ENCODE measurements around the gene ABHD1. TPM values are rescaled to one million over a fixed set of nuclear protein-coding genes. Genes with fewer than 3 reads are reported as not detected.

The ABHD1 gene
- total and polyA plus RNA-seq, 2 donors (not counting 1 experiment from before 2014, with no cell fraction given), result 0.08 to 0.17 TPM

DNA sequence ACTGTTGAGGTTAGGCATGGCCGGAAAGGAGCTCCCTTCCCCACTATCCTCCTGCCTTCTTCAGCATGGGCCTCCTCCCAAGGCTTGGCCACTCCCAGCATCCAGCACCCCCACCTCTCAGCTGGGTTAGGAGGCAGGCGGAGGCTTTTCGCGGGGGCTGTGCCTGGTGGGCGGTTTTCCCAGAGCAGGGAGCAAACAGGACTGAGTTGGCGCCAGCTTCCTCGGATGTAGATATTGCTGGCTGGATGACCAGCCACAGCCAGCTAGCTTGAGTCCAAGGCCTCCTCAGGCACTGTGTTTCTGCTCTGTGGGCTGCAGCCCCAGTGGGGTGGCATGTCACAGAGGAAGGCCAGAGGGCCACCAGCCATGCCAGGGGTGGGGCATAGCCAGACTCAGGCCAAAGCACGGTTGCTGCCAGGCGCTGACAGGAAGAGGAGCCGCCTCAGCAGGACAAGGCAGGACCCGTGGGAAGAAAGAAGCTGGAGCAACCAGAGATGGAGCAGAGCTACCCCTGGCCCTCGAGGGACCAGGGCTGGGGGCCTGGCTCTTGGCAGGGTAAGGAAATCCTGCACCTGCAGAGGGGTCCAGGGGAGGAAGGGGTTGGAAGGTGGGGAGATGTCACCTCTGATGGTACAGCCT is 25.3 kb downstream of the ABHD1 start, which contains the start of gene TCF23:
Gene TCF23, plus strand, starts transcription at position 204 of the 639 bp plus-strand sequence. Its CDS starts 130 bp downstream, at position 334.
- no peak for DNase-seq (ENCODE audit: low read depth in 2 of 2)
- Histone ChIP-seq H2AFZ (ENCODE audit: low read length) (no peak within 1 kb of the TSS), H3K79me2 (ENCODE audit: control insufficient read depth, insufficient read depth, low read length) (no peaks in the 10 kb centered on the region), H3K27me3 (ENCODE audit: control insufficient read depth, insufficient read depth, low read length) (peaks cover 26% of the 10 kb centered on the region), H3K9me3 (ENCODE audit: control insufficient read depth, insufficient read depth, low read depth, low read length) (no peaks in the 10 kb centered on the region), H4K20me1 (ENCODE audit: control insufficient read depth, extremely low read depth, insufficient read depth, low read length) (no peaks in the 10 kb centered on the region), H3K27ac (ENCODE audit: insufficient read depth, low read length) (no peak within 1 kb of the TSS), H3K4me2 (ENCODE audit: extremely low read depth, insufficient read depth, low read length) (no peak within 1 kb of the TSS), H3K36me3 (ENCODE audit: control insufficient read depth, insufficient read depth, low read length) (no peaks in the 10 kb centered on the region), H3K9ac (ENCODE audit: insufficient read depth, low read length) (no peak within 1 kb of the TSS), H3K4me1 (ENCODE audit: control insufficient read depth, extremely low read depth, insufficient read depth, low read length) (no peaks in the 10 kb centered on the region), H3K4me3 (replicated peaks in 1 of 4; ENCODE audit: control extremely low read depth in 1 of 4, insufficient read depth in 1 of 4, low read depth in 3 of 4, low read length in 4 of 4) (no peak within 1 kb of the TSS)
- TF ChIP-seq, protein P1, sequence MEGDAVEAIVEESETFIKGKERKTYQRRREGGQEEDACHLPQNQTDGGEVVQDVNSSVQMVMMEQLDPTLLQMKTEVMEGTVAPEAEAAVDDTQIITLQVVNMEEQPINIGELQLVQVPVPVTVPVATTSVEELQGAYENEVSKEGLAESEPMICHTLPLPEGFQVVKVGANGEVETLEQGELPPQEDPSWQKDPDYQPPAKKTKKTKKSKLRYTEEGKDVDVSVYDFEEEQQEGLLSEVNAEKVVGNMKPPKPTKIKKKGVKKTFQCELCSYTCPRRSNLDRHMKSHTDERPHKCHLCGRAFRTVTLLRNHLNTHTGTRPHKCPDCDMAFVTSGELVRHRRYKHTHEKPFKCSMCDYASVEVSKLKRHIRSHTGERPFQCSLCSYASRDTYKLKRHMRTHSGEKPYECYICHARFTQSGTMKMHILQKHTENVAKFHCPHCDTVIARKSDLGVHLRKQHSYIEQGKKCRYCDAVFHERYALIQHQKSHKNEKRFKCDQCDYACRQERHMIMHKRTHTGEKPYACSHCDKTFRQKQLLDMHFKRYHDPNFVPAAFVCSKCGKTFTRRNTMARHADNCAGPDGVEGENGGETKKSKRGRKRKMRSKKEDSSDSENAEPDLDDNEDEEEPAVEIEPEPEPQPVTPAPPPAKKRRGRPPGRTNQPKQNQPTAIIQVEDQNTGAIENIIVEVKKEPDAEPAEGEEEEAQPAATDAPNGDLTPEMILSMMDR (conservative IDR thresholded peaks at IDR 0.05 in 1 of 2, IDR thresholded peaks at IDR 0.05 in 1 of 2; ENCODE audit: low read depth in 1 of 2, low read length in 2 of 2), result no peak
- no peak for TF ChIP-seq EZH2 (IDR thresholded peaks at IDR 0.05; ENCODE audit: low read length, missing control alignments)

DNA sequence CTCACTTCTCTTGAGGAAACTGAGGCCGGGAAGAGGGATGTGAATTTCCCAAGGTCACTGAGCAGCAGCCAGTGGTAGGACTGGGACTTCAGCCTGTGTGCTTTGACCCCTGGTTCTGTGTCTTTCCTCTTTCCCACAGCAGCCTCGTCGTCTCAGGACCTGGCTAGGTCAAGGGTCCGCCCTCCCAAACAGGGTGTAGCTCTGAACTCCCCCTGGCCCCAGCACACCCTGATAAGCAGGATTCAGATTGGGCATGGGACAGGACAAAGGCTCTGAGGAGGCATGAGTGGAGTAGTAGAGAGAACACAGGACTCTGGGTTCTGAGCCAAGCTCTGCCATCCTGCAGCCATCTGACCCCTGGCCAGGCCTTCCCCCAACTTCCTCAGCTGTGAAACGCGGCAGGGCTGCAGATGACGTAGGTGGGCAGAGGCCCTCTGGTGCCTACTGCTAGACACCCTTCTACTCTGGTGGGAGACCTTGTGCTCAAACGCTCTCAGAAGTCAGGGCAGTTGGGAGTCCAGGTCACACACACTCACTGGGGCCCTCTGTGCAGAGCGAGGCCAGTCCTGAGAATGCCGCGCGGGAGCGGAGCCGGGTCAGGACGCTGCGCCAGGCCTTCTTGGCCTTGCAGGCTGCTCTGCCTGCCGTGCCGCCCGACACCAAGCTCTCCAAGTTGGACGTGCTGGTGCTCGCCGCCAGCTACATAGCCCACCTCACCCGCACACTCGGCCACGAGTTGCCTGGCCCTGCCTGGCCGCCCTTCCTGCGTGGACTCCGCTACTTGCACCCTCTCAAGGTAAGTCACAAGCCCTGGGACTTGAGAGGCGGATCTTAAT is 26.2 kb downstream of the ABHD1 start:
- H3K4me1 ChIP-seq (ENCODE audit: control insufficient read depth, extremely low read depth, insufficient read depth, low read length), result no peaks in the 10 kb centered on the region
- no peak overlapping the region for H3K27ac ChIP-seq (ENCODE audit: insufficient read depth, low read length)
- peaks cover 30% of the 10 kb centered on the region for H3K27me3 ChIP-seq (ENCODE audit: control insufficient read depth, insufficient read depth, low read length)
- H3K9me3 ChIP-seq (ENCODE audit: control insufficient read depth, insufficient read depth, low read depth, low read length), result no peaks in the 10 kb centered on the region
- H4K20me1 ChIP-seq (ENCODE audit: control insufficient read depth, extremely low read depth, insufficient read depth, low read length), result no peaks in the 10 kb centered on the region
- no peak overlapping the region for H3K9ac ChIP-seq (ENCODE audit: insufficient read depth, low read length)
- H3K79me2 ChIP-seq (ENCODE audit: control insufficient read depth, insufficient read depth, low read length), result no peaks in the 10 kb centered on the region
- no peak for DNase-seq (ENCODE audit: low read depth in 2 of 2)
- H3K4me3 ChIP-seq (replicated peaks in 1 of 4; ENCODE audit: control extremely low read depth in 1 of 4, insufficient read depth in 1 of 4, low read depth in 3 of 4, low read length in 4 of 4), result no peak overlapping the region
- no peak overlapping the region for H3K4me2 ChIP-seq (ENCODE audit: extremely low read depth, insufficient read depth, low read length)
- H3K36me3 ChIP-seq (ENCODE audit: control insufficient read depth, insufficient read depth, low read length), result no peaks in the 10 kb centered on the region
- no peak for TF ChIP-seq EZH2 (IDR thresholded peaks at IDR 0.05; ENCODE audit: low read length, missing control alignments)
- TF ChIP-seq, protein P1 (conservative IDR thresholded peaks at IDR 0.05 in 1 of 2, IDR thresholded peaks at IDR 0.05 in 1 of 2; ENCODE audit: low read depth in 1 of 2, low read length in 2 of 2), result no peak
- no peak overlapping the region for H2AFZ ChIP-seq (ENCODE audit: low read length)

DNA sequence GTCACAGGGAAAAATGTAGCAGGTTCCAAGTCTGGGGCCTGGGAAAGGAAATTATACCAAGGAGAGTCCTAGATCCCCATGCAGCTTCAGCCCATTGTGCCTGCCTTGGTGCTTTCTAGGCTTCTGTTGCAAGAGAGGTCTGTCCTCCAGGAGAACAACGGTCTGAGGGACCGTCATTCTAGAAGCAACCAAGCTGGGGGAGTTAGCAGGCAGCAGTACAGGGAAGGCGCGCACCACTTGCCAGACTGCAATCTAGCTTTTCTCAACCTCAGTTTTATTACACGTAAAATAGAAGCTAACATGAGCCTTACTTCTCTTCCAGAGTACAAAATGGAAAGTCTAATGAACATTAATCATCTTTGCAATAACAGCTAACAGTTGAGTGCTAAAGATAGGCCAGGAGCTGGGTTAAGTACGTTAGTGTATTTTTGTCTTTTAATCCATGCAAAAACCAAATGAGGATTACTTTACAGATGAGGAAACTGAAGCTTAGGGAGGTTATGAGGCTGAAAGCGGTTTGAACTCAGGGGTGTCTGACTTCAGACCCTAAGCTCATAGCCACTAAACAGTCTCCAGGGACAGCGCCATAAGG is 27.1 kb downstream of the ABHD1 start:
- TF ChIP-seq, protein P1 (conservative IDR thresholded peaks at IDR 0.05 in 1 of 2, IDR thresholded peaks at IDR 0.05 in 1 of 2; ENCODE audit: low read depth in 1 of 2, low read length in 2 of 2), result no peak
- no peak for TF ChIP-seq EZH2 (IDR thresholded peaks at IDR 0.05; ENCODE audit: low read length, missing control alignments)
- no peaks in the 10 kb centered on the region for H4K20me1 ChIP-seq (ENCODE audit: control insufficient read depth, extremely low read depth, insufficient read depth, low read length)
- H3K27ac ChIP-seq (ENCODE audit: insufficient read depth, low read length), result no peak overlapping the region
- no peaks in the 10 kb centered on the region for H3K79me2 ChIP-seq (ENCODE audit: control insufficient read depth, insufficient read depth, low read length)
- no peaks in the 10 kb centered on the region for H3K36me3 ChIP-seq (ENCODE audit: control insufficient read depth, insufficient read depth, low read length)
- H3K9me3 ChIP-seq (ENCODE audit: control insufficient read depth, insufficient read depth, low read depth, low read length), result no peaks in the 10 kb centered on the region
- H3K9ac ChIP-seq (ENCODE audit: insufficient read depth, low read length), result no peak overlapping the region
- H3K4me3 ChIP-seq (replicated peaks in 1 of 4; ENCODE audit: control extremely low read depth in 1 of 4, insufficient read depth in 1 of 4, low read depth in 3 of 4, low read length in 4 of 4), result no peak overlapping the region
- no peak overlapping the region for H3K4me2 ChIP-seq (ENCODE audit: extremely low read depth, insufficient read depth, low read length)
- H3K4me1 ChIP-seq (ENCODE audit: control insufficient read depth, extremely low read depth, insufficient read depth, low read length), result no peaks in the 10 kb centered on the region
- no peak for DNase-seq (ENCODE audit: low read depth in 2 of 2)
- no peak overlapping the region for H2AFZ ChIP-seq (ENCODE audit: low read length)
- peaks cover 30% of the 10 kb centered on the region for H3K27me3 ChIP-seq (ENCODE audit: control insufficient read depth, insufficient read depth, low read length)
